HL-60 (cell line): ENCODE measurements around the gene BFSP2.
"Not testable (repeated sequence)": the region's sequence is repeated elsewhere in the genome, so short reads cannot be mapped to it uniquely, and the experiment has no call there.

ENCODE experiments used
- DNase-seq, 2 experiments: peaks; one replicate each; pipeline ENCODE4 v3.0.0-alpha.2; 2010 to 2020; ENCODE audit warnings: low read depth in 1 of 2, low spot score in 1 of 2
- H3K27ac ChIP-seq: fragments of 250-450 bp; sonication (Bioruptor Pico); replicated peaks from 2 replicates; pipeline ENCODE4 v1.5.1; 2020; ENCODE audit warnings: mild to moderate bottlenecking, moderate library complexity
- H3K27me3 ChIP-seq: fragments of 250-450 bp; sonication (Bioruptor Pico); 2 replicates; pipeline ENCODE4 v1.5.1; 2021; ENCODE audit warnings: mild to moderate bottlenecking, moderate library complexity; ENCODE audit not compliant: insufficient read depth, poor library complexity, severe bottlenecking
- H3K4me3 ChIP-seq: replicated peaks from 2 replicates; pipeline ENCODE4 v1.5.1; 2011; ENCODE audit warnings: mild to moderate bottlenecking, control low read depth, low read length; ENCODE audit not compliant: insufficient read depth
- GABPA ChIP-seq: IDR thresholded peaks from 2 replicates; pipeline ENCODE4 v1.6.1; 2012; ENCODE audit warnings: low read depth
- POLR2AphosphoS5 ChIP-seq: IDR thresholded peaks from 2 replicates; pipeline ENCODE4 v1.6.1; 2012; ENCODE audit warnings: low read depth
- SPI1 ChIP-seq: IDR thresholded peaks from 2 replicates; pipeline ENCODE4 v1.6.1; 2012; ENCODE audit warnings: low read depth, mild to moderate bottlenecking, borderline replicate concordance
- TF ChIP-seq, protein P1 (sequence below): IDR thresholded peaks from 2 replicates; pipeline ENCODE4 v1.6.1; 2012; ENCODE audit warnings: low read depth; ENCODE audit not compliant: insufficient replicate concordance
- TF ChIP-seq, protein P2 (sequence below): IDR thresholded peaks from one replicate; pipeline ENCODE4 v1.5.1; 2011; ENCODE audit warnings: low read length, control low read depth, inconsistent platforms; ENCODE audit not compliant: insufficient read depth

The BFSP2 gene

GRCh38 chr3:133479895-133480669, 80.2 kb downstream of the BFSP2 start:
- no peak overlapping the region for H3K4me3 ChIP-seq
- no peaks in the 10 kb centered on the region for H3K27me3 ChIP-seq
- TF ChIP-seq, protein P1, sequence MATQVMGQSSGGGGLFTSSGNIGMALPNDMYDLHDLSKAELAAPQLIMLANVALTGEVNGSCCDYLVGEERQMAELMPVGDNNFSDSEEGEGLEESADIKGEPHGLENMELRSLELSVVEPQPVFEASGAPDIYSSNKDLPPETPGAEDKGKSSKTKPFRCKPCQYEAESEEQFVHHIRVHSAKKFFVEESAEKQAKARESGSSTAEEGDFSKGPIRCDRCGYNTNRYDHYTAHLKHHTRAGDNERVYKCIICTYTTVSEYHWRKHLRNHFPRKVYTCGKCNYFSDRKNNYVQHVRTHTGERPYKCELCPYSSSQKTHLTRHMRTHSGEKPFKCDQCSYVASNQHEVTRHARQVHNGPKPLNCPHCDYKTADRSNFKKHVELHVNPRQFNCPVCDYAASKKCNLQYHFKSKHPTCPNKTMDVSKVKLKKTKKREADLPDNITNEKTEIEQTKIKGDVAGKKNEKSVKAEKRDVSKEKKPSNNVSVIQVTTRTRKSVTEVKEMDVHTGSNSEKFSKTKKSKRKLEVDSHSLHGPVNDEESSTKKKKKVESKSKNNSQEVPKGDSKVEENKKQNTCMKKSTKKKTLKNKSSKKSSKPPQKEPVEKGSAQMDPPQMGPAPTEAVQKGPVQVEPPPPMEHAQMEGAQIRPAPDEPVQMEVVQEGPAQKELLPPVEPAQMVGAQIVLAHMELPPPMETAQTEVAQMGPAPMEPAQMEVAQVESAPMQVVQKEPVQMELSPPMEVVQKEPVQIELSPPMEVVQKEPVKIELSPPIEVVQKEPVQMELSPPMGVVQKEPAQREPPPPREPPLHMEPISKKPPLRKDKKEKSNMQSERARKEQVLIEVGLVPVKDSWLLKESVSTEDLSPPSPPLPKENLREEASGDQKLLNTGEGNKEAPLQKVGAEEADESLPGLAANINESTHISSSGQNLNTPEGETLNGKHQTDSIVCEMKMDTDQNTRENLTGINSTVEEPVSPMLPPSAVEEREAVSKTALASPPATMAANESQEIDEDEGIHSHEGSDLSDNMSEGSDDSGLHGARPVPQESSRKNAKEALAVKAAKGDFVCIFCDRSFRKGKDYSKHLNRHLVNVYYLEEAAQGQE, result no peak
- TF ChIP-seq SPI1 (no peak), GABPA (no peak), POLR2AphosphoS5 (no peak)
- TF ChIP-seq, protein P2, sequence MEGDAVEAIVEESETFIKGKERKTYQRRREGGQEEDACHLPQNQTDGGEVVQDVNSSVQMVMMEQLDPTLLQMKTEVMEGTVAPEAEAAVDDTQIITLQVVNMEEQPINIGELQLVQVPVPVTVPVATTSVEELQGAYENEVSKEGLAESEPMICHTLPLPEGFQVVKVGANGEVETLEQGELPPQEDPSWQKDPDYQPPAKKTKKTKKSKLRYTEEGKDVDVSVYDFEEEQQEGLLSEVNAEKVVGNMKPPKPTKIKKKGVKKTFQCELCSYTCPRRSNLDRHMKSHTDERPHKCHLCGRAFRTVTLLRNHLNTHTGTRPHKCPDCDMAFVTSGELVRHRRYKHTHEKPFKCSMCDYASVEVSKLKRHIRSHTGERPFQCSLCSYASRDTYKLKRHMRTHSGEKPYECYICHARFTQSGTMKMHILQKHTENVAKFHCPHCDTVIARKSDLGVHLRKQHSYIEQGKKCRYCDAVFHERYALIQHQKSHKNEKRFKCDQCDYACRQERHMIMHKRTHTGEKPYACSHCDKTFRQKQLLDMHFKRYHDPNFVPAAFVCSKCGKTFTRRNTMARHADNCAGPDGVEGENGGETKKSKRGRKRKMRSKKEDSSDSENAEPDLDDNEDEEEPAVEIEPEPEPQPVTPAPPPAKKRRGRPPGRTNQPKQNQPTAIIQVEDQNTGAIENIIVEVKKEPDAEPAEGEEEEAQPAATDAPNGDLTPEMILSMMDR, result no peak
- no peak overlapping the region for H3K27ac ChIP-seq
- DNase-seq, result no peak

DNA sequence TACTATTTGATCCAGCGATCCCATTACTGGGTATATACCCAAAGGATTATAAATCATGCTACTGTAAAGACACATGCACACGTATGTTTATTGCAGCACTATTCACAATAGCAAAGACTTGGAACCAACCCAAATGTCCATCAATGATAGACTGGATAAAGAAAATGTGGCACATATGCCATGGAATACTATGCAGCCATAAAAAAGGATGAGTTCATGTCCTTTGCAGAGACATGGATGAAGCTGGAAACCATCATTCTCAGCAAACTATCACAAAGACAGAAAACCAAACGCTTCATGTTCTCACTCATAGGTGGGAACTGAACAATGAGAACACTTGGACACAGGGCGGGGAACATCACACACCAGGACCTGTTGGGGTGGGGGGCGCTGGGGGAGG, 82.6 kb downstream of the BFSP2 start:
- not testable (repeated sequence) for DNase-seq, H3K27ac ChIP-seq, H3K4me3 ChIP-seq, H3K27me3 ChIP-seq

- Histone ChIP-seq H3K27me3 (no peaks in the 10 kb centered on the region), H3K27ac (no peak overlapping the region), H3K4me3 (no peak overlapping the region)
- TF ChIP-seq, protein P1, result no peak
- TF ChIP-seq, protein P2, result no peak
- TF ChIP-seq SPI1, result no peak
- no peak for DNase-seq
Observed at GRCh38 chr3:133486658-133487057, 86.8 kb downstream of the BFSP2 start.

DNA sequence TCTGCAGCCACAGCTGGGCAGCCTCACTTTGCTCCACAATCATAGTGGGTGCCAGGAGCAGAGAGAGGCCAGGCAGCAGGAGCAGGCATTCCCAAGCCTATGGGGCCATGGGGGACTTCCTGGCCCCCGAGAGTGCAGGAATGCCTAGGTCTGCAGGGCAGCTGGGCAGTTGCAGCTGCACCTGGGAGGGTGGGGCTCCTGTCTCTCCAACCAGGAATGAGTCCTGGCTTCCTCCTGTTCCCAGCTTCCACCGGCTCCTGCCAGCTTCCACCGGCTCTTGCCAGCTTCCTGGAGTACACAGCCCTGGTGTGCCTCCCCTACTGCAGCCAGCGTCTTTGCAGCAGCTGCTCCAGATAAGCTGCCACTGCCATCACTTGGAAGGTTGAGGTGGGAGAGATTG, 87.3 kb downstream of the BFSP2 start:
- TF ChIP-seq, protein P2, result no peak
- TF ChIP-seq, protein P1, result no peak
- TF ChIP-seq SPI1, result no peak
- no peak for TF ChIP-seq POLR2AphosphoS5
- TF ChIP-seq GABPA, result no peak
- H3K4me3 ChIP-seq, result no peak overlapping the region
- no peak overlapping the region for H3K27ac ChIP-seq
- DNase-seq, result no peak
- H3K27me3 ChIP-seq, result no peaks in the 10 kb centered on the region
